CD8-positive, alpha-beta memory T cell (primary cell): ENCODE measurements around the gene SNX25. TPM values are rescaled to one million over a fixed set of nuclear protein-coding genes. Genes with fewer than 3 reads are reported as not detected.

Experiments
- CTCF ChIA-PET: fragments of 350-600 bp; sonication (Branson Sonifier 250); formaldehyde crosslinking; loops from one replicate; lab custom pipeline; 2021; ENCODE audit warnings: antibody characterized with exemption; lab: Charles Lee
- POLR2A ChIA-PET: fragments of 350-600 bp; sonication (Branson Sonifier 250); formaldehyde crosslinking; loops from one replicate; lab custom pipeline; 2021; ENCODE audit warnings: antibody characterized with exemption; lab: Charles Lee
- DNase-seq, 5 donors: peaks; one replicate each; pipeline versions ENCODE4 v3.0.0 to v3.0.0-alpha.2; 2020 to 2022; ENCODE audit warnings: mixed read lengths in 1 of 5
- H3K27ac ChIP-seq: one replicate; pipeline ENCODE4 v1.7.0; 2013; ENCODE audit warnings: low read depth, mild to moderate bottlenecking, low read length, moderate library complexity
- H3K27me3 ChIP-seq: 2 replicates; pipeline ENCODE4 v1.7.0; 2013; ENCODE audit warnings: low read length, mild to moderate bottlenecking; ENCODE audit not compliant: insufficient read depth, poor library complexity, severe bottlenecking
- H3K36me3 ChIP-seq: 2 replicates; pipeline ENCODE4 v1.7.0; 2013; ENCODE audit warnings: mild to moderate bottlenecking, low read length, moderate library complexity; ENCODE audit not compliant: insufficient read depth
- H3K4me1 ChIP-seq: 2 replicates; pipeline ENCODE4 v1.7.0; 2013; ENCODE audit warnings: mild to moderate bottlenecking, low read length, moderate library complexity; ENCODE audit not compliant: insufficient read depth
- H3K4me3 ChIP-seq: 2 replicates; pipeline ENCODE4 v1.7.0; 2013; ENCODE audit warnings: mild to moderate bottlenecking, low read length
- H3K9me3 ChIP-seq: 2 replicates; pipeline ENCODE4 v1.7.0; 2013; ENCODE audit warnings: mild to moderate bottlenecking, low read length
- H3K27ac Mint-ChIP-seq, 8 donors: one replicate each; pipeline ENCODE4 v1.8.0; 2020 to 2021; ENCODE audit warnings: mixed read lengths in 8 of 8, mild to moderate bottlenecking in 6 of 8, inconsistent platforms in 3 of 8, moderate library complexity in 3 of 8
- H3K27me3 Mint-ChIP-seq, 2 donors: one replicate each; pipeline ENCODE4 v1.8.0; 2020 to 2021; ENCODE audit warnings: mixed read lengths in 2 of 2, mild to moderate bottlenecking in 1 of 2, moderate library complexity in 1 of 2
- H3K36me3 Mint-ChIP-seq, 3 donors: one replicate each; pipeline ENCODE4 v1.8.0; 2020 to 2021; ENCODE audit warnings: mixed read lengths in 3 of 3, inconsistent platforms in 1 of 3, mild to moderate bottlenecking in 1 of 3
- H3K4me1 Mint-ChIP-seq, 3 donors: one replicate each; pipeline ENCODE4 v1.8.0; 2020 to 2021; ENCODE audit warnings: mixed read lengths in 3 of 3, inconsistent platforms in 1 of 3, mild to moderate bottlenecking in 1 of 3
- H3K4me3 Mint-ChIP-seq, 7 donors: one replicate each; pipeline ENCODE4 v1.8.0; 2020 to 2021; ENCODE audit warnings: mixed read lengths in 7 of 7, mild to moderate bottlenecking in 6 of 7, moderate library complexity in 4 of 7, inconsistent platforms in 2 of 7
- H3K9me3 Mint-ChIP-seq, 5 donors: one replicate each; pipeline ENCODE4 v1.8.0; 2020 to 2022; ENCODE audit warnings: mixed read lengths in 5 of 5, mild to moderate bottlenecking in 3 of 5, moderate library complexity in 2 of 5, inconsistent platforms in 1 of 5
- polyA plus RNA-seq: library from polyadenylated mRNA; unstranded; fragments of 300-500 nt; fragmentation: Illumina TruSeq; gene quantifications from one replicate; pipeline ENCODE4 v1.2.3, GENCODE V29; 2021
- total RNA-seq, 2 experiments: library from RNA; stranded (reverse); gene quantifications; one replicate each; pipeline ENCODE4 v1.2.3, GENCODE V29; 2021

SNX25 gene
- total and polyA plus RNA-seq, 3 experiments from 2014 or later: 7.8 to 18.2 (median 17.7) TPM

DNA sequence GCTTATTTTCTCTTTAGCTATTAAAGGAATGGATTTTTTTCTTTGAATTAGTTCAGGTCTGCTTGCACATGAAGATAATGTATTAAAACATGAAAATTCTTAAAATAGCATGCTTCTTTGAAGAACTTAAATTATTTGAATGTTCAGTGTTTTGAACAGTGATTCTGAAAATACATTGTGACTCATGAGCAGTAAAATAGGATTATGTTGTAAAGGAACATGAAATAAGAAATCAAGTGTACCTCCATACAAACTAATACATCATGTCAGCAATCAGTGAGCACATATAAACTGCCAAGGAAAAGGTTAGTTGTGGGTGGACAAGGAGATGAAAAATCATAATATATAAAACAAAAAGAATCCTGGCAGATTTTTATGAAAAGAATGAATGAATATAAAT is 66.1 kb downstream of the SNX25 start:
- no peak for DNase-seq
- Mint-ChIP-seq H3K4me1 (no peaks in the 10 kb centered on the region), H3K4me3 (no peak overlapping the region), H3K9me3 (no peaks in the 10 kb centered on the region), H3K27ac (no peak overlapping the region), H3K27me3 (no peaks in the 10 kb centered on the region), H3K36me3 (peaks cover 10 to 23% (median 16%) of the 10 kb centered on the region in 3 donors)
- ChIA-PET CTCF (no interaction called here), POLR2A (no interaction called here)
- Histone ChIP-seq H3K27me3 (no peaks in the 10 kb centered on the region), H3K4me3 (no peak overlapping the region), H3K36me3 (no peaks in the 10 kb centered on the region), H3K9me3 (no peaks in the 10 kb centered on the region), H3K27ac (no peak overlapping the region), H3K4me1 (no peaks in the 10 kb centered on the region)

DNA sequence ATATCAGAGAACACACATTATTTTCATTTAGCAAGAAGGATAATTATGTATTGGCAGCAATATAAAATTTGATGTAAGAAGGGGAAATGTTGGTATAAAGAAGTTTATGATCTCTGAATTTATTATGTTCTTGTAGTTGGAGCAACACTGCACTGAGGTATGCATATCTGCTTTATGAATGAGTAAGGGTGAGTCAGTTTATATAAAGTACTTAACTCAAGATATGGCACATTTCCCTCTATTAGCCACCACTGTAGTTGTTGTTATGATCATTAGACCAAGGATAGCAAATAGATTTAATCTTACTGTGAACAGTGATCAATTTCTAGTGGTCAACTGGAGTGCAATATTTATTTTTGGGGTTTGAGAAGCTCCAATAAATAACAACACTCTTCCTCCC is 66.6 kb downstream of the SNX25 start:
- Mint-ChIP-seq H3K4me1 (peaks cover 0 to 3% (median 0%) of the 10 kb centered on the region in 3 donors), H3K9me3 (no peaks in the 10 kb centered on the region), H3K27me3 (no peaks in the 10 kb centered on the region), H3K27ac (no peak overlapping the region), H3K36me3 (peaks cover 8 to 17% (median 16%) of the 10 kb centered on the region in 3 donors), H3K4me3 (no peak overlapping the region)
- no peak overlapping the region for H3K4me3 ChIP-seq
- no peaks in the 10 kb centered on the region for H3K9me3 ChIP-seq
- CTCF ChIA-PET: no interaction called here
- DNase-seq: no peak
- no peaks in the 10 kb centered on the region for H3K36me3 ChIP-seq
- H3K27ac ChIP-seq: no peak overlapping the region
- POLR2A ChIA-PET: no interaction called here
- H3K27me3 ChIP-seq: no peaks in the 10 kb centered on the region
- no peaks in the 10 kb centered on the region for H3K4me1 ChIP-seq

DNA sequence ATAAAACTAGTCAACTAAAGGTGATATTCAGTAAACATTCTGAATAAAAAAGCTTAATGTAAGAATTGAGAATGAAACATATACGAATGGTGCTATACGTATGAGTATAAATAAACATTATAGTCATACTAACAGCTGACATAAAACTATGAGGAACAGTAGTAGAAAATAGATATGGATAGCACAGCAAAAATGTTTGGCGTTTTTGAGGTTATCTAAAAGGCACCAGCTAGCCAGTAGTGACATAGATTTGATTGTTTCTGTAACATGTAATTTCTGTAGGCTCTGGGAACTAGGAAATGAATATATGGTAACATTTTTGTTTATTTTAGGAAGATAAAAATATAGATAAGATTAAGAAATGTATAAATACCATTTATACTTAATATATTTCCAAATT is 69.3 kb downstream of the SNX25 start:
- Mint-ChIP-seq H3K27ac (no peak overlapping the region), H3K27me3 (no peaks in the 10 kb centered on the region), H3K4me1 (peaks cover 0 to 5% (median 0%) of the 10 kb centered on the region in 3 donors), H3K4me3 (no peak overlapping the region), H3K36me3 (peaks cover 0 to 16% (median 15%) of the 10 kb centered on the region in 3 donors), H3K9me3 (no peaks in the 10 kb centered on the region)
- H3K4me1 ChIP-seq: no peaks in the 10 kb centered on the region
- no peak overlapping the region for H3K4me3 ChIP-seq
- ChIA-PET CTCF (interaction anchor here (1.3 kb wide), 1 partner anchor 19 kb away, joined by 3 read pairs; no protein-coding TSS in a partner anchor), POLR2A (no interaction called here)
- H3K27ac ChIP-seq: no peak overlapping the region
- no peak for DNase-seq
- H3K9me3 ChIP-seq: no peaks in the 10 kb centered on the region
- no peaks in the 10 kb centered on the region for H3K27me3 ChIP-seq
- no peaks in the 10 kb centered on the region for H3K36me3 ChIP-seq

DNA sequence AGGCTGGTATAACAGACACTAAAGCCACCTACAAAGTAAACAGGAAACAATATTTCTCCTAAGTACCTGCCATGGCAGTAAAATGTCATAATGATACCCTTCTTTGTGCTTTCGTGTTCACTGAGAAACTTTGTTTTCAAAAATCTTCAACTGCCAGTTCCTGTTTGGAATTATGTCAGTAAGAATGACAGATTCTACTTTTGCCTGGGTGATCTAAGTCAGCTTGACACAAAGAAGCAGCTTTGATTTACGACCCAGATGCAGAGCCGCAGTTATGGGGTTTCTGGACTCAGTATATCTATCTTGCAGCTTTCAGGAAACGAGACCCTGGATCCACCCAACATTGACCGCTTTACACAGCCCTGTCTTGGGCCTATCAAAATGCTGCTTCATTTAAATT is 71.2 kb downstream of the SNX25 start:
- POLR2A ChIA-PET: no interaction called here
- no peak overlapping the region for H3K4me3 Mint-ChIP-seq

DNA sequence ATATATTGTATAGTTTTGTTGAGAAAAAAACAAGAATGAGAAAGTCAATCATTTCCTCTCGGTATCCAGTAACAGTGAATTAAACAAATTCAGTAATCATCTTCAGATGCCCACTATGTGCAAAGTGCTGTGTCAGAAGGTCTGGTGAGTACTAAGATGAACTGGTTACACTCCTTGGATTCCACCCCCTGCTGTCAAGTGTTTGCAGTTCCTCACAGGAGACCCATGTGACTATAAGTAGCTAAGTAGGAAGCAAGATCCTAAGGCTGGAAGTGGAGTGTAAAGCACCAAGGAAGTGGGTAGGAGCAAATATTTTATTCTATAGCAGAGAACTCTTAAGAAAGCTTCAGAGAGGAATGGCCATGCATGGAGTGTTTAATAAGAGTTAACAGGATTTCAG is 73.6 kb downstream of the SNX25 start:
- H3K36me3 Mint-ChIP-seq: peaks cover 0 to 14% (median 13%) of the 10 kb centered on the region in 3 donors
- CTCF ChIA-PET: no interaction called here
- Histone ChIP-seq H3K27me3 (no peaks in the 10 kb centered on the region), H3K4me3 (no peak overlapping the region), H3K9me3 (no peaks in the 10 kb centered on the region), H3K27ac (no peak overlapping the region), H3K4me1 (no peaks in the 10 kb centered on the region), H3K36me3 (no peaks in the 10 kb centered on the region)
- POLR2A ChIA-PET: no interaction called here
- H3K9me3 Mint-ChIP-seq: no peaks in the 10 kb centered on the region
- H3K27ac Mint-ChIP-seq: no peak overlapping the region
- no peak for DNase-seq
- H3K4me1 Mint-ChIP-seq: peaks cover 0 to 5% (median 0%) of the 10 kb centered on the region in 3 donors
- no peaks in the 10 kb centered on the region for H3K27me3 Mint-ChIP-seq
- no peak overlapping the region for H3K4me3 Mint-ChIP-seq

More for the DNA sequence above, 71.2 kb downstream of the SNX25 start:
- no peaks in the 10 kb centered on the region for H3K4me1 ChIP-seq
- H3K27me3 ChIP-seq: no peaks in the 10 kb centered on the region
- H3K27me3 Mint-ChIP-seq: no peaks in the 10 kb centered on the region
- no peak overlapping the region for H3K27ac Mint-ChIP-seq
- no peaks in the 10 kb centered on the region for H3K9me3 Mint-ChIP-seq
- no peaks in the 10 kb centered on the region for H3K36me3 ChIP-seq
- H3K4me3 ChIP-seq: no peak overlapping the region
- H3K4me1 Mint-ChIP-seq: peaks cover 0 to 5% (median 0%) of the 10 kb centered on the region in 3 donors
- no peak overlapping the region for H3K27ac ChIP-seq
- DNase-seq: no peak
- CTCF ChIA-PET: no interaction called here
- peaks cover 0 to 16% (median 13%) of the 10 kb centered on the region in 3 donors for H3K36me3 Mint-ChIP-seq
- no peaks in the 10 kb centered on the region for H3K9me3 ChIP-seq

DNA sequence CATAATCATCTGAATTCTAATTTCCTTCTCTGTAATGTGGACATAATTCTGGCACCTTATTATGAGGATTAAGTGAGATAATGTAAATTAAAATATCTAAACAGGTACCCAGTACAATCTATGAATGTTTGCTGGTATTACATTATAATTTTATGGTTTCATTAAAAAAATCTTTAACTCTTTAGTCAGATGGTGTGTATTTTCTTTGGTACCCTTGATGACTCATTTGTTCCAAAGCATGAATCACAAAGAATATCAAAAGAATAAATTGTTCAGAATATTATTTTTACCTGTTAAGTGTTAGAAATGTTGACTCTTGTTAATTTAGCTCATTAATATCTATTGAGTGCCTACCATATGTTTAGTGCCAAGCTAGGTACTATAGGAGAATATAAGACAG is 74.3 kb downstream of the SNX25 start:
- Histone ChIP-seq H3K9me3 (no peaks in the 10 kb centered on the region), H3K36me3 (no peaks in the 10 kb centered on the region), H3K4me3 (no peak overlapping the region), H3K27ac (no peak overlapping the region), H3K27me3 (no peaks in the 10 kb centered on the region), H3K4me1 (no peaks in the 10 kb centered on the region)
- peaks cover 0 to 5% (median 0%) of the 10 kb centered on the region in 3 donors for H3K4me1 Mint-ChIP-seq
- no peaks in the 10 kb centered on the region for H3K27me3 Mint-ChIP-seq
- DNase-seq: no peak
- no peaks in the 10 kb centered on the region for H3K9me3 Mint-ChIP-seq
- CTCF ChIA-PET: no interaction called here
- peaks cover 0 to 15% (median 13%) of the 10 kb centered on the region in 3 donors for H3K36me3 Mint-ChIP-seq
- no peak overlapping the region for H3K27ac Mint-ChIP-seq
- POLR2A ChIA-PET: no interaction called here
- H3K4me3 Mint-ChIP-seq: no peak overlapping the region

DNA sequence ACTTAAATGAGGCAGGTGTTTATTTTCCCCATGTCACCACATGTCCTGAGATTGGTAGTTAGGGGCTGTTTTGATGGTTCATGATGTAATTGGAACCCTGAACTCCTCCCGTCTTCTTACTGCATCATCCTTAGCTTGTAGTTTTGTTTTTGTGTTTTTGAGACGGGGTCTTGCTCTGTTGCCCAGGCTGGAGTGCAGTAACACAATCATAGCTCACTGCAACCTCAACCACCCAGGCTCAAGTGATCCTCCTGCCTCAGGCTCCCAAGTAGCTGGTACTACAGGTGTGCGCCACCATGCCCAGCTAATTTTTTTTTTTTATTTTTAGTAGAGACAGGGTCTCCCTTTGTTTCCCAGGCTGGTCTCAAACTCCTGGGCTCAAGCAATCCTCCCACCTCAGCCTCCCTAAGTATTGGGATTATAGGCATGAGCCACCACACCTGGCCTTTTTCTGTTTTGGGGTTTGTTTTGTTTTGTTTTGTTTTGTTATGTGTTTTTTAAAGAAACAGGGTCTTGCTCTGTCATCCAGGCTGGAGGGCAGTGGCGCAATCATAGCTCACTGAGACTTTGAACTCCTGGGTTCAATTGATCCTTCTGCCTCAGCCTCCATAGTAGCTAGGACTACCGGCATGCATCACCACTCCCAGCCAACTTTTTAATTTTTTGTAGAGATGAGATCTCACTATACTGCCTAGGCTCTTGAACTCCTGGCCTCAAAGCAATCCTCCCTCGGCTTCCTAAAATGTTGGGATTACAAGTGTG is 76.4 kb downstream of the SNX25 start:
- H3K27me3 Mint-ChIP-seq: no peaks in the 10 kb centered on the region
- no peaks in the 10 kb centered on the region for H3K9me3 Mint-ChIP-seq
- CTCF ChIA-PET: no interaction called here
- no peaks in the 10 kb centered on the region for H3K36me3 ChIP-seq
- H3K27ac ChIP-seq: no peak overlapping the region
- H3K9me3 ChIP-seq: no peaks in the 10 kb centered on the region
- no peak overlapping the region for H3K4me3 Mint-ChIP-seq
- no peak for DNase-seq
- no peaks in the 10 kb centered on the region for H3K27me3 ChIP-seq
- H3K4me3 ChIP-seq: no peak overlapping the region
- POLR2A ChIA-PET: no interaction called here
- H3K27ac Mint-ChIP-seq: no peak overlapping the region
- peaks cover 3 to 36% (median 21%) of the 10 kb centered on the region in 3 donors for H3K36me3 Mint-ChIP-seq
- H3K4me1 ChIP-seq: no peaks in the 10 kb centered on the region
- peaks cover 0 to 4% (median 0%) of the 10 kb centered on the region in 3 donors for H3K4me1 Mint-ChIP-seq

DNA sequence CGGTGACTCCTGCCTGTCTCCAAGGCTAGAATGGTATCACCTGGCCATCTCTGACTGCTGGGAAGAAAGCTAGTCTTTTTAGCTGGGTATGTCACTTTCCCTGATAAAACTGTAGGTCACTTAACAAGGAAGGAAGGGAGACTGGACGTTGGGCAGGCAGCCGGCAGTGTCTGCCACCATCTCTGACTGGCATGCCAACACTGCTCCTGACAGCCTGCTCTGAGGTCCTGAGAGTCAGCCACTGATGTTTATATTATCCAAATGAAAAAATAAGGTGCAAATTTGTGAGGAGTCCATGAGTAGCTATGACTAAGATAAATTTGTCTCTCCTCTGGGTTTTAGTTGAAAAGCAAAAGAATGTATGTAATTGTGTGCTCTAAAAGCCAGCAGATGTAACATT is 77.2 kb downstream of the SNX25 start:
- Mint-ChIP-seq H3K27ac (no peak overlapping the region), H3K27me3 (no peaks in the 10 kb centered on the region), H3K36me3 (peaks cover 9 to 41% (median 25%) of the 10 kb centered on the region in 3 donors), H3K4me3 (no peak overlapping the region), H3K4me1 (no peaks in the 10 kb centered on the region), H3K9me3 (no peaks in the 10 kb centered on the region)
- no peak overlapping the region for H3K4me3 ChIP-seq
- H3K4me1 ChIP-seq: no peaks in the 10 kb centered on the region
- H3K36me3 ChIP-seq: no peaks in the 10 kb centered on the region
- no peak overlapping the region for H3K27ac ChIP-seq
- no peak for DNase-seq
- H3K27me3 ChIP-seq: no peaks in the 10 kb centered on the region
- no peaks in the 10 kb centered on the region for H3K9me3 ChIP-seq
- ChIA-PET CTCF (interaction anchor here (0.9 kb wide), 1 partner anchor 13 kb away, joined by 3 read pairs; no protein-coding TSS in a partner anchor), POLR2A (no interaction called here)
